Trophoblast cell (in vitro differentiated cells and primary cell): Measurements from ENCODE around the gene PJA2.
"Not testable (repeated sequence)": the region's sequence is repeated elsewhere in the genome, so short reads cannot be mapped to it uniquely, and the experiment has no call there.

Experiments
- DNase-seq, 2 donors: peaks; one replicate each; pipeline ENCODE4 v3.0.0-alpha.2; 2016
- H2AFZ ChIP-seq: 2 replicates; pipeline ENCODE4 v1.6.1; 2013; ENCODE audit warnings: low read length, moderate library complexity, mild to moderate bottlenecking; ENCODE audit not compliant: insufficient read depth, poor library complexity
- H2AK5ac ChIP-seq: 2 replicates; pipeline ENCODE4 v1.6.1; 2013; ENCODE audit warnings: mild to moderate bottlenecking, low read length
- H2BK120ac ChIP-seq: 2 replicates; pipeline ENCODE4 v1.6.1; 2013; ENCODE audit warnings: low read length, mild to moderate bottlenecking, moderate library complexity; ENCODE audit not compliant: insufficient read depth, poor library complexity
- H2BK12ac ChIP-seq: 2 replicates; pipeline ENCODE4 v1.6.1; 2013; ENCODE audit warnings: mild to moderate bottlenecking, low read length, moderate library complexity
- H2BK5ac ChIP-seq: 2 replicates; pipeline ENCODE4 v1.6.1; 2013; ENCODE audit warnings: low read length, low read depth, moderate library complexity, mild to moderate bottlenecking; ENCODE audit not compliant: poor library complexity
- H3K14ac ChIP-seq: 2 replicates; pipeline ENCODE4 v1.6.1; 2013; ENCODE audit warnings: mild to moderate bottlenecking, low read length
- H3K18ac ChIP-seq: 2 replicates; pipeline ENCODE4 v1.6.1; 2013; ENCODE audit warnings: mild to moderate bottlenecking, low read length
- H3K23ac ChIP-seq: 2 replicates; pipeline ENCODE4 v1.6.1; 2013; ENCODE audit warnings: low read length
- H3K27ac ChIP-seq: 2 replicates; pipeline ENCODE4 v1.5.1; 2013; ENCODE audit warnings: low read depth, mild to moderate bottlenecking, inconsistent platforms, low read length, moderate library complexity
- H3K27me3 ChIP-seq: 2 replicates; pipeline ENCODE4 v1.6.1; 2013; ENCODE audit warnings: inconsistent platforms, mild to moderate bottlenecking, low read length, moderate library complexity; ENCODE audit not compliant: insufficient read depth
- H3K36me3 ChIP-seq, 2 experiments: 1 replicate in 1 of 2; 2 replicates in 1 of 2; pipeline ENCODE4 v1.6.1; 2013; ENCODE audit warnings: low read length in 2 of 2, mild to moderate bottlenecking in 2 of 2, moderate library complexity in 1 of 2; ENCODE audit not compliant: insufficient read depth in 2 of 2, control insufficient read depth in 1 of 2
- H3K4ac ChIP-seq: 2 replicates; pipeline ENCODE4 v1.6.1; 2013; ENCODE audit warnings: low read depth, mild to moderate bottlenecking, low read length, moderate library complexity
- H3K4me1 ChIP-seq, 2 experiments: 1 replicate in 1 of 2; 2 replicates in 1 of 2; pipeline ENCODE4 v1.6.1; 2013; ENCODE audit warnings: low read length in 2 of 2, mild to moderate bottlenecking in 2 of 2, moderate library complexity in 1 of 2; ENCODE audit not compliant: insufficient read depth in 2 of 2, control insufficient read depth in 1 of 2
- H3K4me2 ChIP-seq: 2 replicates; pipeline ENCODE4 v1.6.1; 2013; ENCODE audit warnings: inconsistent platforms, mild to moderate bottlenecking, low read length, moderate library complexity
- H3K4me3 ChIP-seq: 2 replicates; pipeline ENCODE4 v1.5.1; 2013; ENCODE audit warnings: mild to moderate bottlenecking, low read depth, low read length, inconsistent platforms
- H3K79me1 ChIP-seq: one replicate; pipeline ENCODE4 v1.6.1; 2013; ENCODE audit warnings: low read length
- H3K79me2 ChIP-seq: 2 replicates; pipeline ENCODE4 v1.6.1; 2013; ENCODE audit warnings: low read length, mild to moderate bottlenecking; ENCODE audit not compliant: control insufficient read depth, insufficient read depth, poor library complexity
- H3K9ac ChIP-seq: 2 replicates; pipeline ENCODE4 v1.6.1; 2013; ENCODE audit warnings: mild to moderate bottlenecking, low read length
- H3K9me3 ChIP-seq: 2 replicates; pipeline ENCODE4 v1.6.1; 2013; ENCODE audit warnings: low read depth, mild to moderate bottlenecking, control low read depth, inconsistent platforms, low read length; ENCODE audit not compliant: insufficient read depth
- H4K12ac ChIP-seq: 2 replicates; pipeline ENCODE4 v1.6.1; 2013; ENCODE audit warnings: low read depth, mild to moderate bottlenecking, low read length, moderate library complexity
- H4K8ac ChIP-seq: 2 replicates; pipeline ENCODE4 v1.6.1; 2013; ENCODE audit warnings: low read depth, mild to moderate bottlenecking, low read length, moderate library complexity
- H4K91ac ChIP-seq: one replicate; pipeline ENCODE4 v1.6.1; 2013; ENCODE audit warnings: low read depth, mild to moderate bottlenecking, low read length, moderate library complexity
- WGBS: extraction: QIAGEN DNeasy Blood & Tissue Kit; methylation state at CpG from one replicate; pipeline ENCODE4 v1.1.7; 2013; ENCODE audit warnings: missing lambda C conversion rate; ENCODE audit not compliant: insufficient read length, insufficient coverage; ENCODE audit errors: extremely low coverage; 5-methylcytosine and 5-hydroxymethylcytosine counted together

The PJA2 gene

GRCh38 chr5:109439590-109439989 is 29.8 kb upstream of the PJA2 start:
- H3K27ac ChIP-seq, result no peak overlapping the region
- no peak overlapping the region for H3K9ac ChIP-seq
- H3K9me3 ChIP-seq, result no peaks in the 10 kb centered on the region
- no peaks in the 10 kb centered on the region for H3K79me2 ChIP-seq
- no peak for DNase-seq
- H3K18ac ChIP-seq, result no peak overlapping the region
- H3K36me3 ChIP-seq, result no peaks in the 10 kb centered on the region
- no peak overlapping the region for H4K8ac ChIP-seq
- H3K14ac ChIP-seq, result no peak overlapping the region
- H2AK5ac ChIP-seq, result no peak overlapping the region
- no peaks in the 10 kb centered on the region for H3K79me1 ChIP-seq
- H3K23ac ChIP-seq, result no peak overlapping the region
- H4K91ac ChIP-seq, result no peak overlapping the region
- no peak overlapping the region for H3K4me3 ChIP-seq
- H2AFZ ChIP-seq, result no peak overlapping the region
- no peak overlapping the region for H4K12ac ChIP-seq
- no peak overlapping the region for H2BK120ac ChIP-seq
- WGBS, result no CpG with 5 or more reads among the region's 1 CpG
- no peak overlapping the region for H3K4ac ChIP-seq
- no peak overlapping the region for H2BK5ac ChIP-seq
- H3K4me1 ChIP-seq, result no peaks in the 10 kb centered on the region
- H2BK12ac ChIP-seq, result no peak overlapping the region
- no peak overlapping the region for H3K4me2 ChIP-seq
- H3K27me3 ChIP-seq, result no peaks in the 10 kb centered on the region

- Histone ChIP-seq H3K36me3 (no peaks in the 10 kb centered on the region), H3K4me2 (no peak overlapping the region), H3K9ac (no peak overlapping the region), H3K27me3 (no peaks in the 10 kb centered on the region), H2BK12ac (no peak overlapping the region), H2AFZ (no peak overlapping the region), H3K4me3 (no peak overlapping the region), H3K79me1 (no peaks in the 10 kb centered on the region), H3K14ac (no peak overlapping the region), H2AK5ac (no peak overlapping the region), H2BK5ac (no peak overlapping the region), H3K18ac (no peak overlapping the region), H3K27ac (no peak overlapping the region), H3K4ac (no peak overlapping the region), H4K8ac (no peak overlapping the region), H3K23ac (no peak overlapping the region), H4K91ac (no peak overlapping the region), H3K9me3 (no peaks in the 10 kb centered on the region), H3K79me2 (no peaks in the 10 kb centered on the region), H3K4me1 (no peaks in the 10 kb centered on the region), H2BK120ac (no peak overlapping the region), H4K12ac (no peak overlapping the region)
- WGBS, result no CpG with 5 or more reads among the region's 3 CpGs
- no peak for DNase-seq
These were observed 16.3 kb upstream of the PJA2 start for GRCh38 chr5:109426075-109426474.

DNA sequence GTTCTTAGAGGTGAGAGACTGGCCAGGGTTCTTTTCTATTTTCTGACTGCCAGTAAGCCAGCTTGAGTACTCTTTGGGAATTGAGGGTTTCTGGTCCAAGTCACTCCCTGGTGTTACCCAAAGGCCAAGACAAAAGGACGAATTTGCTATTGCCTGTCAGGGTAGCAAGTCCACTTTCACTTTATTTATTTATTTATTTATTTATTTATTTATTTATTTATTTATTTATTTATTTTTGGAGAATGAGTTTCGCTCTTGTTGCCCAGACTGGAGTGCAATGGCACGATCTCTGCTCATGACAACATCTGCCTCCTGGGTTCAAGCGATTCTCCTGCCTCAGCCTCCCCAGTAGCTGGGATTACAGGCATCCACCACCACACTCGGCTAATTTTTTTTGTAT is 15.7 kb upstream of the PJA2 start:
- not testable (repeated sequence) for DNase-seq, H3K14ac ChIP-seq, H2AK5ac ChIP-seq, H3K27ac ChIP-seq, H3K4ac ChIP-seq, H4K8ac ChIP-seq, H4K91ac ChIP-seq, H3K4me3 ChIP-seq, H2BK5ac ChIP-seq, H4K12ac ChIP-seq, H3K79me1 ChIP-seq, H2BK12ac ChIP-seq, H3K36me3 ChIP-seq, H3K9me3 ChIP-seq, H3K79me2 ChIP-seq, H3K9ac ChIP-seq, H3K27me3 ChIP-seq, H3K4me1 ChIP-seq, H3K4me2 ChIP-seq, H3K18ac ChIP-seq, H2BK120ac ChIP-seq, H3K23ac ChIP-seq, H2AFZ ChIP-seq
- no CpG with 5 or more reads among the region's 5 CpGs for WGBS

DNA sequence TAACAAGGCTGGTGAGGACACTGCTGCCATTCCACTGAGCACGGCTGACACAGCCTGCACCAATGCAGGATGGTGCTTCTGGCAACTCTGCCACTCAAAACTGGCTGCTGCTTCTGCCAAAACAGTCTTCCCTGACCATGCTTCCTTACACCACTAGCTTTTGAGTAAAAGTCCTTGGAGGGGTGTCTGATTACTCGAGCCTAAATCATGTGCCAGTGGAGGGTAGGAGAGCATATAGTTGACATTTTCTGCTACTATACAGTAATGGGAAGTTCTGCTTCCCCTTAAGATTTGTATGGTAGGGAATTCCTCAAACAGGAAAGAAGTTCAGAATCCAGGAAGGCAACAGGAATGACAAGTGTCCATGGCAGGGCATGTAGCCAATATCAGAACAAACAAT is 12.2 kb upstream of the PJA2 start:
- Histone ChIP-seq H3K27ac (no peak overlapping the region), H2BK5ac (no peak overlapping the region), H3K14ac (no peak overlapping the region), H2AK5ac (no peak overlapping the region), H3K23ac (no peak overlapping the region), H4K12ac (no peak overlapping the region), H2BK120ac (no peak overlapping the region), H4K8ac (no peak overlapping the region), H3K4me1 (no peaks in the 10 kb centered on the region), H3K4ac (no peak overlapping the region), H3K9ac (no peak overlapping the region), H2BK12ac (no peak overlapping the region), H2AFZ (no peak overlapping the region), H3K79me1 (no peaks in the 10 kb centered on the region), H3K79me2 (no peaks in the 10 kb centered on the region), H3K4me3 (no peak overlapping the region), H3K18ac (no peak overlapping the region), H3K4me2 (no peak overlapping the region), H3K27me3 (no peaks in the 10 kb centered on the region), H4K91ac (no peak overlapping the region), H3K36me3 (no peaks in the 10 kb centered on the region), H3K9me3 (no peaks in the 10 kb centered on the region)
- no CpG with 5 or more reads among the region's 2 CpGs for WGBS
- peak in 1 of 2 donors; percentile 50 for DNase-seq
